Measurements from ENCODE around the gene TBC1D1.

DNA sequence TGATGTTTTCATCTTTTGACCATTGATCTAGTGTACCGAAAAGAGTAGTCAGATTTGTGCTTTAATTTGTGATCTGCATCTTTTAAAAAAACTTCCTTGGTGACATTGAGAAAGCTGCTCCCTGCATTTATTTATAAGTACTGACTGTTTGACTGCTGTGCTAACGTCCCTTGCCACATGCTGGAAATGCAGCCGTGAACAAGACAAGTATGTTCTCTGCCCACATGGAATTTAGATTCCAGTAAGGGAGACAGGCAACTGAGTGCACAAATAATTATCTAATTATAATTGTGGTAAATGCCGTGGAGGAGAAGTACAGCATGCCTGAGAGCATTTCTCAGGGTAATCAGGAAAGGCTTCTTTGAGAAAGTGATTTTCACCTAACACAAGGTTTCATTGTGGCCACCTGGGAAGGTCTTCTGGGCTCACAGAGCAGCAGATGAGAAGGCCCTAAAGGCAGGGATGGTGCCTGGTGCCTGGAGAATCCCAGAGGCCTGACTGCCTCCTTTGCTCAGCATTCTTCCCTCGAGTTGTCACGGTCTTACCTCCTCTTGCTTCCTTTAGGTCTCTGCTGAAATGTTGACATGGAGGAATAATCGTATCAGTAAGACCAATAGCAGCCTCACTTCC lies 125.1 kb downstream of the TBC1D1 start:
- TF ChIP-seq, protein P1, sequence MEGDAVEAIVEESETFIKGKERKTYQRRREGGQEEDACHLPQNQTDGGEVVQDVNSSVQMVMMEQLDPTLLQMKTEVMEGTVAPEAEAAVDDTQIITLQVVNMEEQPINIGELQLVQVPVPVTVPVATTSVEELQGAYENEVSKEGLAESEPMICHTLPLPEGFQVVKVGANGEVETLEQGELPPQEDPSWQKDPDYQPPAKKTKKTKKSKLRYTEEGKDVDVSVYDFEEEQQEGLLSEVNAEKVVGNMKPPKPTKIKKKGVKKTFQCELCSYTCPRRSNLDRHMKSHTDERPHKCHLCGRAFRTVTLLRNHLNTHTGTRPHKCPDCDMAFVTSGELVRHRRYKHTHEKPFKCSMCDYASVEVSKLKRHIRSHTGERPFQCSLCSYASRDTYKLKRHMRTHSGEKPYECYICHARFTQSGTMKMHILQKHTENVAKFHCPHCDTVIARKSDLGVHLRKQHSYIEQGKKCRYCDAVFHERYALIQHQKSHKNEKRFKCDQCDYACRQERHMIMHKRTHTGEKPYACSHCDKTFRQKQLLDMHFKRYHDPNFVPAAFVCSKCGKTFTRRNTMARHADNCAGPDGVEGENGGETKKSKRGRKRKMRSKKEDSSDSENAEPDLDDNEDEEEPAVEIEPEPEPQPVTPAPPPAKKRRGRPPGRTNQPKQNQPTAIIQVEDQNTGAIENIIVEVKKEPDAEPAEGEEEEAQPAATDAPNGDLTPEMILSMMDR (tag by site-specific recombination; IDR thresholded peaks at IDR 0.05) = no peak
- no peak for TF ChIP-seq ZNF24 (tag by site-specific recombination; IDR thresholded peaks at IDR 0.05)
- TF ChIP-seq ZNF510 (tag by site-specific recombination; IDR thresholded peaks at IDR 0.05; ENCODE audit: insufficient replicate concordance) = no peak
- no peak for TF ChIP-seq ZNF670 (tag by site-specific recombination; IDR thresholded peaks at IDR 0.05; ENCODE audit: low read depth)
- TF ChIP-seq ZNF585B (tag by site-specific recombination; IDR thresholded peaks at IDR 0.05) = no peak
- no peak for TF ChIP-seq SALL2 (tag by site-specific recombination; IDR thresholded peaks at IDR 0.05; ENCODE audit: borderline replicate concordance)
- no peak for TF ChIP-seq ZBTB1 (tag by site-specific recombination; IDR thresholded peaks at IDR 0.05)
- TF ChIP-seq, protein P2, sequence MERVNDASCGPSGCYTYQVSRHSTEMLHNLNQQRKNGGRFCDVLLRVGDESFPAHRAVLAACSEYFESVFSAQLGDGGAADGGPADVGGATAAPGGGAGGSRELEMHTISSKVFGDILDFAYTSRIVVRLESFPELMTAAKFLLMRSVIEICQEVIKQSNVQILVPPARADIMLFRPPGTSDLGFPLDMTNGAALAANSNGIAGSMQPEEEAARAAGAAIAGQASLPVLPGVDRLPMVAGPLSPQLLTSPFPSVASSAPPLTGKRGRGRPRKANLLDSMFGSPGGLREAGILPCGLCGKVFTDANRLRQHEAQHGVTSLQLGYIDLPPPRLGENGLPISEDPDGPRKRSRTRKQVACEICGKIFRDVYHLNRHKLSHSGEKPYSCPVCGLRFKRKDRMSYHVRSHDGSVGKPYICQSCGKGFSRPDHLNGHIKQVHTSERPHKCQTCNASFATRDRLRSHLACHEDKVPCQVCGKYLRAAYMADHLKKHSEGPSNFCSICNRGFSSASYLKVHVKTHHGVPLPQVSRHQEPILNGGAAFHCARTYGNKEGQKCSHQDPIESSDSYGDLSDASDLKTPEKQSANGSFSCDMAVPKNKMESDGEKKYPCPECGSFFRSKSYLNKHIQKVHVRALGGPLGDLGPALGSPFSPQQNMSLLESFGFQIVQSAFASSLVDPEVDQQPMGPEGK (tag by site-specific recombination; IDR thresholded peaks at IDR 0.05) = no peak
- no peak for TF ChIP-seq ZNF48 (tag by site-specific recombination; IDR thresholded peaks at IDR 0.05)
- TF ChIP-seq ZNF121 (tag by site-specific recombination; IDR thresholded peaks at IDR 0.05) = no peak
- TF ChIP-seq, protein P3, sequence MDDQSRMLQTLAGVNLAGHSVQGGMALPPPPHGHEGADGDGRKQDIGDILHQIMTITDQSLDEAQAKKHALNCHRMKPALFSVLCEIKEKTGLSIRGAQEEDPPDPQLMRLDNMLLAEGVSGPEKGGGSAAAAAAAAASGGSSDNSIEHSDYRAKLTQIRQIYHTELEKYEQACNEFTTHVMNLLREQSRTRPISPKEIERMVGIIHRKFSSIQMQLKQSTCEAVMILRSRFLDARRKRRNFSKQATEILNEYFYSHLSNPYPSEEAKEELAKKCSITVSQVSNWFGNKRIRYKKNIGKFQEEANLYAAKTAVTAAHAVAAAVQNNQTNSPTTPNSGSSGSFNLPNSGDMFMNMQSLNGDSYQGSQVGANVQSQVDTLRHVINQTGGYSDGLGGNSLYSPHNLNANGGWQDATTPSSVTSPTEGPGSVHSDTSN (CRISPR knock-in tag; IDR thresholded peaks at IDR 0.05) = no peak
- no peak for TF ChIP-seq ZNF544 (tag by site-specific recombination; IDR thresholded peaks at IDR 0.05)
- TF ChIP-seq GLI4 (tag by site-specific recombination; IDR thresholded peaks at IDR 0.05) = no peak
- TF ChIP-seq, protein P4, sequence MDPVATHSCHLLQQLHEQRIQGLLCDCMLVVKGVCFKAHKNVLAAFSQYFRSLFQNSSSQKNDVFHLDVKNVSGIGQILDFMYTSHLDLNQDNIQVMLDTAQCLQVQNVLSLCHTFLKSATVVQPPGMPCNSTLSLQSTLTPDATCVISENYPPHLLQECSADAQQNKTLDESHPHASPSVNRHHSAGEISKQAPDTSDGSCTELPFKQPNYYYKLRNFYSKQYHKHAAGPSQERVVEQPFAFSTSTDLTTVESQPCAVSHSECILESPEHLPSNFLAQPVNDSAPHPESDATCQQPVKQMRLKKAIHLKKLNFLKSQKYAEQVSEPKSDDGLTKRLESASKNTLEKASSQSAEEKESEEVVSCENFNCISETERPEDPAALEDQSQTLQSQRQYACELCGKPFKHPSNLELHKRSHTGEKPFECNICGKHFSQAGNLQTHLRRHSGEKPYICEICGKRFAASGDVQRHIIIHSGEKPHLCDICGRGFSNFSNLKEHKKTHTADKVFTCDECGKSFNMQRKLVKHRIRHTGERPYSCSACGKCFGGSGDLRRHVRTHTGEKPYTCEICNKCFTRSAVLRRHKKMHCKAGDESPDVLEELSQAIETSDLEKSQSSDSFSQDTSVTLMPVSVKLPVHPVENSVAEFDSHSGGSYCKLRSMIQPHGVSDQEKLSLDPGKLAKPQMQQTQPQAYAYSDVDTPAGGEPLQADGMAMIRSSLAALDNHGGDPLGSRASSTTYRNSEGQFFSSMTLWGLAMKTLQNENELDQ (tag by site-specific recombination; IDR thresholded peaks at IDR 0.05; ENCODE audit: low read depth) = no peak
